GM19463 (cell line): ENCODE results near the gene LRRC4C.
A peak's percentile ranks its signal among the peaks of the same experiment; 100 is the strongest.

Experiments used
- ATAC-seq: cut with Tn5 transposase; IDR thresholded peaks from one replicate; pipeline ENCODE4 v1.9.1; 2021; ENCODE audit warnings: mild to moderate bottlenecking, moderate library complexity; ENCODE audit not compliant: unreplicated experiment

The LRRC4C gene

DNA sequence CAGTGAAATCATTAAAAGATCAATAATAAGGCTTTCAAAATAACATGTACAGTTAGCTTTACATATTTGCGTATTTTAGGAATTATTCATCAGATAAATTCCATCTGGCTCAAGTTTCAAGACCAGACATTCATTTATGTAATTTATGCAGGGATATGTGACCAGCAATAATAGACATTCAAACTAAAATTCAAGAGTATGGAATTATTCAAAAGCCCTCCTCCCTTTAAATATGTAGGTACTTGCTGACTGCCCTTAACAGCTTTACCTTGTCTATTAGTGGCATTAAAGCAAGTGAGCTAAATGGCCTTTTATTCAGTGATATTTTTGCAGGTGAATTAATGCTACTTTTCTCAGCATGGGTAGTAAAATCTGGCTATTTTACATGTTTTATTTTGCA is 126.1 kb downstream of the LRRC4C start:
- no peak for ATAC-seq

DNA sequence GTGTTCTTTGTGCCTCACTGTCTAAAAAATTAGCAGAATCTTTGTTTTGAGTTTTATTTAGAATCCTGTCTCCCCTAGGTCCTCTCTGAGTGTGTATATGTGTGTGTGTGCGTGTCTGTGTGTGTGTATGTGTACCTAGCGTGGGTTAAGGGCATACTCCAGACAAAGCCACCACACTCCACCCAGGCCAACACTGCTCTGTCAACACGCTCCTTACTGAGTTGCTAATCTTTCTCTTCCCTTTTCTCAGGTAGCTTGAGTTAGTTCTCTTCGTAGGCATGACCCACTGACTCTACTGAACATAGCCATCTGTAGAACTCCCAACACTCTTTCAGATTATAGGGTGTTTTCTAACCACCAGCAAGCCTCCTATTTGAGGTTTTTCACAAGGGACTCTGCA is 131.1 kb downstream of the LRRC4C start:
- no peak for ATAC-seq

DNA sequence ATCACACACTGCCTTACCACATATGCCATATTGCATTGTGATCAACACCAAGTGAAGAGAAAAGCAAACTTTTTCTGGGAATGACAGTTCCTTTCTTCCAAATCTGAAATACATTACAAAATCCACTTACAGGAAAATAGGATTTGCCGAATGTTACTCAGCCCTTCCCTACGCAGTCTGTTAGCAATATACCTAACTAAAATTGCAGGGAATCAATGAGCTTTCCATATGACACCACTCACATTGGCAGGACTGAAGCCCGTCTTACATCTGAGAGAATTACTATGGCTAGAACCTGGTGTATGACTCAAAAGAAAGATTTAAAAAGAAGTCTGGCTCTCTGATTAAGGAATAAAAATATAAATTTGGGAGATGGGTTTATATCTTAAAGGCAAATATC is 136.0 kb downstream of the LRRC4C start:
- ATAC-seq: no peak

DNA sequence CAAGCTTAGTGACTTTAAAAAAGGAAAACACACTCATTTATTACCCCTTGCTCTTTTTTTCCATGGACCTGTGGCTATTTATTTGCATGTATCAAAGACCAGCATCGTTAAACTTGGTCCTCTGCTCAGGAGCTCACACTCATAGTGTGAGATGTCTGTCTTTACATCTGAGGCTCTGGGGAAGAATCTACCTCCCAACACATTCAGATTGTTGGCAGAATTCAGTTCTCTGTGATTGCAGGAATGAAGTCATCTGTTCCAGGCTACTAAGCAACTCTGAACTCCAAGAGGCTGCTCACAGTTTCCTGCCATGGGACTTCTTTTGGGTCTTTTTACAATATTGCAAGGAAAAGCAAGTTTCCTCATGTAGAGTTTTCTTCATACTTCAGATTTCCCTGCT is 138.8 kb downstream of the LRRC4C start:
- ATAC-seq: no peak

DNA sequence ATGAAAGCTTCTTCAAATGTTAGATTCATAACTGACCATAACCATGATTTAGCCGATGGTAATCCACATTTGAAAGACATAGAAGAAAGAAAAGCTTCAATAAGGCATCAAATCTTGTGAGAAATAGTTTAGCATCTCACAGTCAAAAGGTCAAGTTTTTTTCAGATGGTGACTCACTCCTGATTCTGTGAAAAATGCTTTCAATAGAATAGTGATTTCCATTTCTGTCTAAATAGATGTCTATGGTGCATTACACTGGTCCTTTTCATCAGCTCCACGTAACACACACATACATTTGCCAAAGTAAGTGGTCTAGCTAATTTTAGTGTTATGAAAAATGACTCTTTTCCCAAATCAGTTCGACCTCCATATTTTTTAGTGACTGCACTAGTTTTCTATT is 139.2 kb downstream of the LRRC4C start:
- ATAC-seq: no peak

DNA sequence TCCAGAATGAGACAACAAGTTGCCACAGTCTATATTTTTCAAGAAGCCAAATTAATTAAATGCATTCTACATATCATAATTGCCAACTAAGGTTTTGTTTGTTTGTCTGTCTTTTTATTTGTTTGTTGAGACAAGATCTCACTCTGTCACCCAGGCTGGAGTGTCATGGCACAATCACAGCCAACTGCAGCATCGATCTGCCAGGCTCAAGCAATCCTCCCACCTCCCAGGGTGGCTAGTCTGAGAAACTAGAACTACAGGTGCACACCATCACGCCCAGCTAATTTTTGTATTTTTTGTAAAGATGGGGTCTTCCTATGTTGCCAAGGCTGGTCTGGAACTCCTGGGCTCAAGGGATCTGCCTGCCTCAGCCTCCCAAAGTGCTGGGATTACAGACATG is 140.0 kb downstream of the LRRC4C start:
- no peak for ATAC-seq

DNA sequence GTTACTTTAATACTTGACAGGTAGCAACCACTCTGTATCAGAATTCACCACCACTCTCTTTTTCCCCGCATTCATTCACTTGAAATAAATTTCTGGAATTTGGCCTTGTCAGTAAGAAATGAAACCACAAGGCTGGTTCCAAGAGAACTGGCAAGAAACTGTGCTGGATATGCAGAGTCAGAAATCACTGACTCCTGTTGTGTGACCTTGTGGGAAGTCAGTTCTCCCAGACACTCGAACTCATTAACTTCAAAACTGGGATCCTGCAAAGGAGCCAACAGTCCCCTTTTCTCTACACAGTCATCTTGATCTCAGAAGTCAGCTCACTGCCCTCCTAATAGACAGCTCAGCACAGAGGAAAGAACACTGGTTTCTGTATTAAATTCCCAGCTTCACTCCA is 142.7 kb downstream of the LRRC4C start:
- ATAC-seq: no peak

DNA sequence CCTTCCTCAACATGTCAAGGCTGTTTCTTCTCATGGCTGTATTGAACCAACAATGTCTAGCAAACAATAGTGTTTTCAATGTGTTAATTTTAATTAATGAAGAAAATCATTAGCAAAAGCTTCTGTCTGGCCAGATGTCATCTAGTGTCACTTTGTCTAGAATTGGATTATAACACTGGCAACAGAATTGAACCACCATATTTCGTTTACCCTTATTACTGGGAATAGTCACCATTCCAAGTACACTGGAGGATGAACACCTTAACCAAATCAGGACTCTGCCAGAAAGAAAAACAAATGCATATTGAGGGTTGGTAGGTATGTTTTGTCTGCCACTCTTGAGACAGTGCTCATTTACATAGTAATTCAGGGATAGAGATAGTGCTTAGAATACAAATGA is 146.2 kb downstream of the LRRC4C start:
- no peak for ATAC-seq

DNA sequence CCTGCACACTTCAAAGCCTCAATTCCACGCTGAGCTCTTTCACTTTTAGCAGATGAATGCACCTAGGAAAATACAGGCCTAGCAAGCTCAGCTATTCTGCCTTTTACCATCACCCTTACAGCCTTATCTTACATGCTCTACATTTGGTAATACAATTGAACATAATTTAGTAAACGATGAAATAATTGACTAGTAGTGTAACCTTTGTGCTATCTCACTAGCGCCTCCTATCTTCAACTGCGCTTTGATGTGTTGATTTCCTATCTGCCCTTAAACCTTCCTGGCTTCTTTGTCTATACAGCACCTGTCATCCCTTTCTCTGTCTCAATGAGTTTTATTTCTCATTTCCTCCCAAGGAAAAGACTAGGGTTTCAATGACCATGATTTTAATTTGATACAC is 149.7 kb downstream of the LRRC4C start:
- no peak for ATAC-seq

DNA sequence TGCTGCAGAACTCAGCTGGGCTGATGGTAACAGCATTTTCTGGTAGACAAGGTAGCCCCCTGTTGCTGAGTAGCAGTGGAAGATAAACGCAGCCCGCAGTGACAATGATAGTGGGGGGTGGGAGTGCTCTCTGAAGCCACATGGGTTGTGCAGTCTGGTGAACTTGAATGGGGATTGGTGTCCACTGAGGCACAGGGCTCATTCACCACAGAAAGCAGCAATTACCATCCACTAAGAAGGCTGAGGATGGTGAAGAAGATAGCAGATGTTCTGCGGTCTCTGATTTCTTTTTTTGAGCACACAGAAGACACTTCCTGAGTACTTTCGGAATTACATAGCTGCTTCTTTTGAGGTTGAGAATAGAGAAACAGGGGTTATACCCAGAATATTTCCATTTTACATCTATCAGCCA is 150.3 kb downstream of the LRRC4C start:
- ATAC-seq: peak; percentile 64

DNA sequence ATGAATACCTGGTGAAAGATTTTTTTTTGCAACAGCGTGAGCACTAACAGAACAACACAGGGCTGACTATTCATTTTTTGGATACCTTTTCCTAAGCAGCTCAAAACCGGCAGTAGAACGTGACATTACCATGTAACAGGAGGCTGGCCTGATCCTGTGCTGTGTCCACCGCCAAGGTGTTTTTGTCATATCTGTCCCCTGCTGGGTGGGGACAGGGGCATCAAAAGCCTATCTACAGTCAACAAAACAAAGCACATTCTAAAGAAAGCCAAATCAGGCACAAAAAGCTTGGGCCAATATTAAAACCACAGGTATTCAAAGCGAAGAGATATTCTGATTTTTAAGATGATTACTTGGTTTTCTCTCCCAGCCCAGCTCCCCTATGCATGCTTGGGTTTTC is 151.2 kb downstream of the LRRC4C start:
- ATAC-seq: no peak

DNA sequence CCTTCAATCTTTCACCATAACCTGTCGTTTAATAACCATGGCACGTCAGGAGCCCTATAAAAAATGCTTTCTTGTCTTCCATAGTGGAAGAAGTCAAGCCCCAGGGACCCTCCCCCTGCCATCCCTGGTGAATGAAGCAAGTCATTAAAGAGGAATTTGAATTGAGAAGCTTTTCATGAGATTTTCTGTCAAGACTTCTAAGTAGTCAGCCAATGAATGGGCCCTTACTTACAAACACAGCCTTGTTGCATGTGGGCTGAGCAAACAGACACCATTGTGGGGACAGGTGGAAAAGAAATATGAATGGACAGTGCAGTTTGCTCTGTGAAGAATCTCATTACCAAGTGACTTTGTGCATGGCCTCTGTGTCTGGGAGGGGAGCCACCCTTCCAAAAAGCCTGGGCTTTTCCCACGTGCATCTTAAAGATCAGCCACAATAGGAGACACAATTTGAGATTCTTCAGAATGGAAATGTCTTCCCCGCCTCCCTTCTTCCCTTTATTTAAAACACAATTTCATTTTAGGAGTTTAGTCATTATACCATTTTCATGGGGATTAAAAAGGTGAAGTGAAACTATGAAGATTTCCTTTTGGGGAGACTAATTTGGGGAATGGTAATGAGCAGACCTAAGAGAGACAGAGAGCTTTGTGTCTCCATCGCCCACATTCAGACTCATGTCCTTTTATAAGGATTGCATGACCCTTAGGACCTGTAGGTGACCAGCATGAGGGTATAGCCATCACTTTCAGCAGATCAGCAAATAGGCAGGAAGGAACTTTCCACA is 152.0 kb downstream of the LRRC4C start:
- no peak for ATAC-seq

DNA sequence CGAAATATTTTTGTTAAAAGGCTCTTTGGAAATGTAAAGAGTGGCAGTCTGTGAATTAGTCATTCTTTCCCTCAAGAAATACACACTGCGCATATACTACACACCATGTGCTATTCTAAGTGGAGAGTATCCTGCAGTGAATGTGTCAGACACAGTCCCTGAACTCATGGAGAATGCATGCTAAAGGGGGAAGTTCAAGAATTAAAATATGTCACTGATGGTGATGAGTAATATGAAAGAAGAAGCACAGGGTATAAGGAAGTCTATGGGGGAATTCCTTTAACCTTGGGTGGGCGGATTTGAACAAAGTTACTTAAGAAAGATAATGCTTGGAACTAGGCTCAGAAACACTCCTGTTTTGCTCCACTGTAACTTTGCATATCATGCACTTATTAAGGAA is 153.0 kb downstream of the LRRC4C start:
- no peak for ATAC-seq

DNA sequence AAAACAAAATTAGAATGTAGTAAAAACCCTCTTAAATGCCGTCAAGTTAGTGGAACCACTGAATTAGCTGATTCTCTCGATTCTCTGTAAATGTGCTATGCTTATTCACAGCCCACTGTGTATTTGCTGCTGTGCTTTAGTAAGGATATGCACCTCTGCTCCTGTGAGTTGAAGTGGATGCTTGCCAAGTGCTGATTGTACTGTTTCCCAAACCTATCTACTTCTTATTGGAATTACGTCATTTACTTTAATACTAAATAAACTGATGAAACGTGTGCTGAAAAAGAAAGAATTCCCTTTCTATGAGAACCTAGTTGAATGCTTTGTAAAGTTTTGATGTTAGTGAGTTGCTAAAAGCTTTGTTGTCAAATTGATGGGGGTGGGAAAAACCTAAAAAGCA is 158.4 kb downstream of the LRRC4C start:
- ATAC-seq: no peak

DNA sequence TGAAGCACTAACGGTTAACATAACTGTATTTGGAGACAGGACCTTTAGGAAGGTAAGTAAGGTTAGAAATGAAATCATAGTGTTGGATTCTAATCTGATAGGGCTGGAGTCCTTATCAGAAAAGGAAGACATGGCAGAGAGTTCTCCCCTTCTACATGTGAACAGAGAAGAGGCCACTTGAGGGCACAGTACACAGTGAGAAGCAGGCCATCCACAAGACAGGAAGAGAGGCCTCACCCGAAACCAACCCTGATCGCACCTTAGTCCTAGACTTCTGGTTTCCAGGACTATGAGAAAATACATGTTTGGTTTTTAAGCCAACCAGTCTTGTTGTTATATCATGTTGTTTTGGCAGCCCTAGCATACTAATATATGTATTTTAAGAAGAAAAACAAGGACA is 170.0 kb downstream of the LRRC4C start:
- no peak for ATAC-seq

DNA sequence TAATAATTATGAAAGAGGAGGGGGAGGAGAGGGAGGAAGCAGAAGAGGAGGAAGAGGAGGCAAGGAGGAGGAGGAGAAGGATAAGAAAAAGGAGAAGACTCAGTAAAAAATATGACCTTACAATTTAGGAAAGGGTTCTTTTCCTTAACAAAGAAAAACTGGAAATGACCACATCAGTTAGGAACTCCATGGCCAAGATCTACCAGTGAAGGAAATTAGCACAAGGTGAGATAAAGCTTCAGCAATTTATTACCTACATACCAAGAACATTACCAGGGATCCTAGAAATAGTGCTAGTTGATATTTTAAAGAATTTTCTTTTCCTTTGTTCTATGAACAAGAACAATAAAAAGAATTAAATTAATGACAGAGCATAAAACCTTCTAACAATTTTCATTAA is 172.7 kb downstream of the LRRC4C start:
- ATAC-seq: no peak

DNA sequence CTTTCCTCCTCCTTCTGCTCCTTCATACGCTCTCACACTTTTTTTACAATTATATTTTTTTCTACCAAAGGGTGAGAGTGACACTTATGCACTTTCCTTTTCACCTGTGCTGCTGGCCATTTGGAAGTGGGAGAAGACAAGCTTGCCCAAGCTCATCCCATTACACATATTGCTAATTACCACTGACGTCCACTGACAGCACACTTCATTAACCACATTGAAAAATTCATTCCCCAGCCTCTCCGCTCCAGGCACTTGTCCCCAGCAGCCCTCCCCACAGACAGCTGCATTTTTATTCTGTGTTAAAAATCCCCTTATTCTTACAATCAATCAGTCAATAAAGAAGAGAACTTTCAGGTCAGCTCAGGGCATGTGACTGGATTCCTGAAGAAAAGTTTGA is 175.1 kb downstream of the LRRC4C start:
- no peak for ATAC-seq

DNA sequence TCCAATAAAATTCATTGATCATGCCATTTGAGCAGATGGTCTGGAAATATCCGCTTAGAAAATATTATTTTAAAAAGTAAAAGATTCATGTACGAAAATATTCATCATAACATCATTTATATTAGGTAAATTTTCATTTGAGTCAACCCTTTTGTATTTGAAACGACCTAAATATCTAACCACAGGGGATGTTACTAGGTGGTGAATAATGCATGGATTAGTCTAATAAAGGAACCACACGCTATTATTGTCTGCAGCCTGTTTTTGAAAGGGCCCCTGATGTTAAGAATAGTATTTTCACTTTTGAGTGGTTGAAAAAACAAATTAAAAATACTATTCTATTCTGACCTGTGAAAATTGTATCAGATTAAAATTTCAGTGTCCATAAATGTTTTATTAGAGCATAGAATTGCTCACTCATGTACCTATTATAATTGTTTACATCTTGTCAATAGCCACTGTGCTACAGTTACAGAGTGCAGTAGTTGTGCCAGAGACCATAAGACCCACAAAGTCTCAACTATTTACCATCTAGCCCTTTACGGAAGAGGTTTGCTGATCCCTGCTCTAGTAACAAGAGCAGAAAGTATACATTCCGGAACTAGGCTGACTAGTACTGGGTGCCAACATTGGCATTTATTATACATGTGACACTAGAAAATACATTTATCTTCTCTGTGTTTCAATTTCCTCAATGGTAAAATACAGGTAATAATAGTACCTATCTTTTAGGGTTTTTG is 176.1 kb downstream of the LRRC4C start:
- ATAC-seq: no peak

DNA sequence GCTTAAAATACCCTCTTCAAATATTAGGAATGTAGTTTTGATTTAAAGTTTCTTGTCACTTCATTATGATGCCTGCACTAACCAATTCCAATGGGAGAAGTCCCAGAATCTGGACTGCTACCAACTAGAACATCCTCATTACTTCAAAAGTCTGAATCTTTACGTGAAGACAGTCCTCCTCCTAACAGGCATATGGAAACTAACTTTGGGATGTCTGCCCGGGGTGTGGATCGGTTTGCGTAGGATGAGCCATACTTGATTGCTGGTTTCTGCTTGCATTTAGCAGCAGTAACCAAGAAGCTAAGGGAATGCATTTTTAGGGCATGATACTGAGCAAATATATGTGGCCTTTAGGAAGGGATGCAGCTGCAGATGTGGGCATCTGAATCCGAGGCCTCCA is 177.1 kb downstream of the LRRC4C start:
- no peak for ATAC-seq

DNA sequence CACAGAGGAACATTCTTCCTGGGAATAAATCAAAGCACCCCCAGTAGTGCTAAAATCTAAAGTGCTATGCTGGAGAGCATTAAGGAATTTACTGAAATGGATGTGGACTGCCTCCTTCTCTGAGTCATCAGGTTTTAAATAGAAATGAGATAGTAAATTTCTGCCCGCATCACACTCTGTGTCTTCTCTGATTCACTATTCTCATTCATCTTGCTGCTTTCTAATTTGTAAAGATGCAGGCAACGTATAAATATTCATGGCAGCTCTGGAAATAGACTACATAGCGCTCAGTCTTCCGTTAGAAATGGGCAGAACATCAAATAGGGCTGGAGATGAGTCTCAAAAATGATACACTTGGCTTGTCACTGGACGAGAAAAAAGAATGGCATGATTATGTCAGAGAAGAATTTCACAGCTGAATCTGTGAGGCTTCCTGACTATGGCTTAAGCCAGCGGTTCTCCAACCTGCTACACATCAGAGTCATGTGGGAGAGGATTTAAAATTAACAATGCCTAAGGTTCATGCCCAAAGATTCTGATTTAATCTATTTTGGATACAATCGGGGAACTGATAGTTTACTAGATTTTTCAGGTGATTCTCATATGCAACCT is 178.2 kb downstream of the LRRC4C start:
- ATAC-seq: no peak

DNA sequence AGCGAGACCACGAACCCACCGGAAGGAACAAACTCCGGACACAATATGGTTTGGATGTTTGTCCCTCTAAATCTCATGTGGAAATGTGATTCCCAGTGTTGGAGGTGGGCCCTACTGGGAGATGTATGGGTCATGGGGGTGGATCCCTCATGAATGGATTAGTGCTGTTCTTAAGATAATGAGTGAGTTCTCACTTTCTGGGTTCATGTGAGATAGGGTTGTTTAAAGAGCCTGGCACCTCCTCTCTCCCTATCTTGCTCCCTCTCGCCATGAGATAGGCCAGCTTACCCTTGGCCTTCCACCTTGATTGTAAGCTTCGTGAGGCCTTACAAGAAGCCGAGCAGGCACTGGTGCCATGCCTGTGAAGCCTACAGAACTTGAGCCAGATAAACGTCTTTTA is 184.6 kb downstream of the LRRC4C start:
- no peak for ATAC-seq

DNA sequence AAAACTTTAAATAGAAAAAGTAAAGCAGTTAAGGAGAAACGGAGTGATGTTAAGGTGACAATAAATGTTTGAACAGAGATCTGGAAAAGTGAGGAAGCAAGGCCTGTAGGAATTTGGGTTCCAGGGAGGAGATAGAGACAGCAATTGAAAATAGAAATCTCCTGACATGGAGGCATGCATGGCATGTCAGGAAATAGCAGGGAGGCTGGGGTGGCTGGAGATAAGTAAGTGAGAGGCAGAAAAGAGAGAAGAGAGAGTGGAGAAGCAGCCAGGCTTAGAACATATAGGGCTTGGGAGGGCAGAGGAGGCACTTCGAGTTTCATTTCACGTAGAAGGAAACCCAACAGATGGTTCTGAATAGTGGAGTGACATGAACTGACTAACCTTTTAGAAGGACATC is 185.5 kb downstream of the LRRC4C start:
- no peak for ATAC-seq
